GM18517 (cell line): ENCODE measurements around the gene ASMTL.
"Not testable (repeated sequence)": the region's sequence is repeated elsewhere in the genome, so short reads cannot be mapped to it uniquely, and the experiment has no call there.

Source experiments
- ATAC-seq: cut with Tn5 transposase; IDR thresholded peaks from one replicate; pipeline ENCODE4 v1.9.1; 2021; ENCODE audit warnings: mild to moderate bottlenecking, moderate library complexity; ENCODE audit not compliant: unreplicated experiment

Gene ASMTL

GRCh38 chrX:1411326-1411725 lies 41.4 kb downstream of the ASMTL start:
- ATAC-seq: no peak

DNA sequence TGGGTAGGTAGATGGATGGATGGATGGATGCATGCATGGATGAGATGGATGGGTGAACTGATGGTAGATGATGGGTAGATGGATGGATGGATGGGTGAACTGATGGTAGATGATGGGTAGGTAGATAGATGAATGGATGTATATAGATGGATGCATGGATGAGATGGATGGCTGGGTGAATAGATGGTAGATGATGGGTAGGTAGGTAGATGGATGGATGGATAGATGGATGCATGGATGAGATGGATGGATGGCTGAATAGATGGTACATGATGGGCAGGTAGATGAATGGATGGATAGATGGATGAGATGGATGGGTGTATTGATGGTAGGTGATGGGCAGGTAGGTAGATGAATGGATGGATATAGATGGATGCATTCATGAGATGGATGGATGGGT lies 45.7 kb downstream of the ASMTL start:
- no peak for ATAC-seq

- not testable (repeated sequence) for ATAC-seq
These were observed 46.9 kb downstream of the ASMTL start for GRCh38 chrX:1405769-1406168.

DNA sequence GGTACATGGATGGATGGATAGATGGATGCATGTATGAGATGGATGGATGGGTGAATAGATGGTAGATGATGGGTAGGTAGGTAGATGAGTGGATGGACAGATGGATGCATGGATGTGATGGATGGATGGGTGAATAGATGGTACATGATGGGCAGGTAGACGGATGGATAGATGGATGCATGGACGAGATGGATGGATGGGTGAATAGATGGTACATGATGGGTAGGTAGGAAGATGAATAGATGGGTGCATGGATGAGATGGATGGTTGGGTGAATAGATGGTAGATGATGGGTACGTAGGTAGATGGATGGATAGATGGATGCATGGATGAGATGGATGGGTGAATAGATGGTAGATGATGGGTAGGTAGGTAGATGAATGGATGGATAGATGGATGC lies 48.8 kb downstream of the ASMTL start:
- ATAC-seq: not testable (repeated sequence)

DNA sequence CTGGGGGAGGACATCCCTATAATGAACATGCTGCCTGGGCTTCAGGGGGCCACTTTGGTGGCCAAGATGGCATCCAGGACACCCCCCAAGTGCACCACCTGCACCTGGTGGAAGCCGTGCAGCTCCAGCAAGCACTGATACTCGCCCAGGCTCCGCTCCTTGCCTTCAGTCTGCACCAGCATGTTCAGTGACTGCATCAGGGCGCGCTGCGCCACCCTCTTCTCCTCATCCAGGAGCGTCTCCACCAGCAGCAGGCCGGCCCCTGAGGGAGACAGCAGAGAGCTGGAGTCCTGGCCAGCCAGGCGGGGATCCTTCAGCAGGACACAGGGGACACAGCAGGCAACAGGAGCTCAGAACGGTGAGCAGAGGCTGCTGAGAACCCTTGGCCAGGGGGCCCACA lies 49.5 kb downstream of the ASMTL start:
- no peak for ATAC-seq

GRCh38 chrX:1401611-1402430 lies 50.9 kb downstream of the ASMTL start:
- ATAC-seq: no peak

GRCh38 chrX:1400742-1401471 lies 51.8 kb downstream of the ASMTL start:
- ATAC-seq: no peak

- no peak for ATAC-seq
These were observed 52.7 kb downstream of the ASMTL start for GRCh38 chrX:1400049-1400448.

DNA sequence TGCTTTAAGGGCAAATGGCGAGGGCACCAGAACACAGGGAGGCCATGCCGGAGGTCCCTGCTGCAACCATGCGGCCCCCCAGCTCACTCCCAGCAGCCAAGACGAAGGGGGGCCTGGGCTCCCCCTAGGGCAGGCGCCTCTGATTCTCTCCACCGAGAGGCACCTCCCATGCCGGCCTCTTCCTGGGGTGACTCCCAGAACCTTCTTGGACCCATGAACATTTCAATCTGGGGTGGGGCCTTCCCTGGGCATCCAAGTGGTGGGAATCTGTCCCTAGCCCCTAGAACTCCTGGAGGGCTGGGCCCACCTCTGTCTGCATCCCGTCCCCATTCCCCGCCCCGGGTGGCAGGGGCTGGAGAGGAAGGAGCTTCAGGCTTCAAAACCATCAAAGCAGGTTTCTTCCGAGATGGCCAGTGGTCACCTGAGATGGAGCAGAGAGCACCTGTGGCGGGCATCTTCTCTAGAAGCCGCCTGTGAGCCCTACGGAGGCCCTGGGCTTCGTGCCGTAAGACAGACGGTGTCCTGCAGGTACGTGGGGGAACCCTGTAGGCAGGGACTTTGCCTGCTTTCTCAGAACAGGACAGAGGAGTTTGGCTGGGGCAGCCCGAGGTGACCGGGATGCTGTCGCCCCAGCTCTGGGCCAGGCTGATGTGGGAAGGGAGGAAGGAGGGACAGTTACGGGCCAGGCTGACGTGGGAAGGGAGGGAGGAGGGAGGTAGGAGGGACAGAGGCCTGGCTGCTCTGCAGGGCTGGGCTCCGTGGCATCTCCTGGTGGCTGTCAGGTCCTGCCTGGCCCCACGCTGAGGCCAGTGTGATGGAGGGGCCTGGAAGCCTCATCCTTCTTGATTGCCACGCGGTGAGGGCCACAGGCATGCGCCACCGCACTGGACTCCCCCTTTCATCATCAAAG lies 54.0 kb downstream of the ASMTL start:
- no peak for ATAC-seq

DNA sequence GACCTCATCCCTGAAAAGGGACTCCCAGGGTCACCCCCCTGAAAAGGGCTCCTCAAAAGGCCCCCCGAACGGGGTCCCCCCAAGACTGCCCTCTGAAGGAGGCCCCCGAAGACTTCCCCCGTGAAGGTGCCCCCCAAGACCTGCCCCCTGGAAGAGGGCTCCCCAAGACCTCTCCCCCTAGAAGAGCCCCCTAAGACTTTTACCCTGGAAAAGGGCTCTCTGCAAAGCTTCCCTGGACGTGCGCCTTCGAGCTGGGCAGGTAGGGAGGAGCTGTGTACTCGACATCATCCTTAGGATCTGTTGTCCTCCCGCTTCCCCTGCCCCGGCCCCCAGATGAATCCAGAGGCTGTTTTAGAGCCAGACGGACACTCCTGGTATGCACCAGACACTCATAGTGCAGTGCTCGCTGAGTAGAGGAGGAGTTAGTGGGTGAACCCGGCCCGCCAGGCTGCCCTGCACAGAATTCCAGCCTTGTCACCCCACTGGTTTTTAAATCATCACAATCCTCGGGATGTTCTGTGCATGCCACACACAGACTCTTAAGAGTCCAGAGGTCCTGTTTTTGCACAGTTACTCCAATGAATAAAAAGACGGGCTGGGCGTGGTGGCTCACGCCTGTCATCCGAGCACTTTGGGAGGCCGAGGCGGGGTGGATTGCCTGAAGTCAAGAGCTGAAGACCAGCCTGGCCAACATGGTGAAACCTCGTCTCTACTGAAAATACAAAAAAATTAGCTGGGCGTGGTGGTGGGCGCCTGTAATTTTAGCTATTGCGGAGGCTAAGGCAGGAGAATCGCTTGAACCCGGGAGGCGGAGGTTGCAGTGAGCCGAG lies 55.1 kb downstream of the ASMTL start:
- no peak for ATAC-seq

DNA sequence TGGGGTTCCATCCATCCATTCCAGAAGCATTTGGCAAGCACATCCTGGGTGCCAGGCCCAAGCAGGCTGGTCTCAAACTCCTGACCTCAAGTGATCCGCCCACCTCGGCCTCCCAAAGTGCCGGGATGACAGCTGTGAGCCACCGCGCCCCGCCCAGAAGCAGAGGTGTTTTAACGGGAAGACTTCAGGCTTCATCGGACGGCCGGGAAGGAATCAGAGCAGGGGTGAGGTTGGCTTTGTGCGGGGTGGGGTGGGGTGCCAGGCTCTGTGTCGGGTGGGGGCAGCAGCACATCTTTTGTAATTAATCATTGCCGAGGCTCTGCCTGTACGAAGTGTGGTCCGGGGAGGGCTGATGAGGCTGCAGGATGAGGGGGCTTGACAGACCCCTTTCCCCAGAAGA lies 55.7 kb downstream of the ASMTL start:
- ATAC-seq: no peak

DNA sequence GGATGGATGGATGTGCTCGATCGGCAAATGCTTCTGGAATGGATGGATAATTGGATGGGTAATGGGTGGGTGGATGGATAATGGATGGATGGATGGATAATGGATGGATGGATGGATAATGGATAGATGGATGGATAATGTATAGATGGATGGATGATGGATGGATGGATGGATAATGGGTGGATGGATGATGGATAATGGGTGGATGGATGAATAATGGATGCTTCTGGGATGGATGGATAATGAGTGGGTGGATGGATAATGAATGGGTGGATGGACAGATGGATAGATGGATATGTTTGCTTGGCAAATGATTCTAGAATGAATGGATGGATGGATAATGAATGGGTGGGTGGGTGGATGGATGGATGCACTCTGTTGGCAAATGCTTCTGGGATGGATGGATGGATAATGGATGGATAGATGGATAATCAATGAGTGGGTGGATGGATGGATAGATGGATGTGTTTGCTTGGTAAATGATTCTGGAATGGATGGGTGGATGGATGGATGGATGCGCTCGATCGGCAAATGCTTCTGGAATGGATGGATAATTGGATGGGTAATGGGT lies 57.0 kb downstream of the ASMTL start:
- no peak for ATAC-seq

GRCh38 chrX:1394731-1395501 lies 57.8 kb downstream of the ASMTL start:
- ATAC-seq: no peak

- ATAC-seq: no peak
These were observed 58.7 kb downstream of the ASMTL start for GRCh38 chrX:1393871-1394615.

- ATAC-seq: peak; percentile 17
These were observed 60.2 kb downstream of the ASMTL start for GRCh38 chrX:1392376-1393068.

DNA sequence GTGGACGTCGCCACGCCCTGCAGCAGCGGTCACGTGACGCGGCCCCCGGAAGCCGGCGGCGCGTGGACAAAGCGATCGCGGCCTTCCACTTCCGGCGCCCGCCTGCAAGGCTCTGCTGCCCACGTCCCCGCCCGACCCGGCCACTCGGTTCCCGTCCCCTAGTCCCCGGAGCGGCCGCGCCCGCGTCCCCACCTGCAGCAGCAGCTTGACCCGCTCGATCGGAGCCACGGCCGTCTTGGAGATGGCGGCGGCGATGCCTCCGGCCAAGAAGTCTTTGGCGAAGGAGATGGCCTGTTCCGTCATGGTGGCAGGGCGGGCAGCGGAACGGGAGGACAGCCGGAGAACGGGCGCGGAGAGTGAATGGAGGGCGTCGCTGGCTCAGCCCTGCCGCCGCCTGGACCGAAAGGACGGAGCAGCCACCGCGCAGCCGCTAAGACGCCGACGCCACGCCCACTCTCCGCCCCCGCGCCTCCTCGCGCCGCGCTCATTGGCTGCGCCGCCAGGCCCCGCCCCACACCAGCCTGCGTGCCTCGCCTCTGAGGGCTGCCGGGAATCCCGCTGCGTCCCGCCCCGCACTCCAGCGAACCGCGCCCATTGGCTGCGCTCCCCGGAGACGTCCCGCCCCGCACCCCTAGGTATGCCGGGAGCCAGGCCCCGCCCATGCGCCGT lies 60.9 kb downstream of the ASMTL start, which contains the start of gene SLC25A6:
SLC25A6 (minus strand) TSS at position 407 of the 669 bp plus-strand sequence; CDS start at position 303, 104 bp downstream.
- ATAC-seq: peak; percentile 82

GRCh38 chrX:1391370-1391706 lies 61.4 kb downstream of the ASMTL start:
- no peak for ATAC-seq
